GM18867 (cell line): ENCODE data around the gene PYROXD2.
A peak's percentile ranks its signal among the peaks of the same experiment; 100 is the strongest.

Experiments
- ATAC-seq: cut with Tn5 transposase; IDR thresholded peaks from one replicate; pipeline ENCODE4 v1.9.1; 2021; ENCODE audit warnings: mild to moderate bottlenecking, moderate library complexity; ENCODE audit not compliant: unreplicated experiment

The PYROXD2 gene

DNA sequence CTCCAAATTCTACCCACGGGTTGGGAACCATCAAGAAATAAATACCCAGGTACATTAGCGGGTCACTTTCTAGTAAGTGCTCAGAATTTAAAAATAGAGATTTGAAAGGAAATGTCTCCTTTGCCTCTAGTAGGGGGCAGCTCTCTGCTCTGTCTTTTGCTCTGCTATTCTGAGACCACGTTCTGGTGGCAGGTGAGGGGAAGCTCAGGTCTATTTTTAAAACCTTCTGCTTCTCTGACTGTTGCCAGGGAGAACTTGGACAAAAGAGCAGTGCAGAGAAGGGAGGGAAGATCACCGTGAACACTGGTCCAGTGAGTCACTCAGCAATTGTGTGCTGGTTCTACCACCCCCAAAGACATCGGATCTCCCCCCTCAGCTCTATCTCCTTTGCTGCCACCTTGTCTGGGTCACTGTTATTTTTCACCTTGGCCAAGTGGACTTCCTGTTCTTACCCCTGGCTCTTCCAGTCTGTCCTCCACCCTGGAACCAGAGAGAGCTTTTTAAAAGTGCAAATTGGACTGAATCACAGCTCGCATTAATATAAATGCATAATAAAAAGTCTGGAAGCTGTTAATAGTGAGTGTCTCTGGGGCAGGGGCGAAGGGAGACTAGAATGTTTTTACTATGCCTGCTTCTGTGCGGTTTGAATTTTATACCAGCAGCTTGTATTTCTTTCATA is 74.6 kb downstream of the PYROXD2 start:
- ATAC-seq: peak; percentile 35

DNA sequence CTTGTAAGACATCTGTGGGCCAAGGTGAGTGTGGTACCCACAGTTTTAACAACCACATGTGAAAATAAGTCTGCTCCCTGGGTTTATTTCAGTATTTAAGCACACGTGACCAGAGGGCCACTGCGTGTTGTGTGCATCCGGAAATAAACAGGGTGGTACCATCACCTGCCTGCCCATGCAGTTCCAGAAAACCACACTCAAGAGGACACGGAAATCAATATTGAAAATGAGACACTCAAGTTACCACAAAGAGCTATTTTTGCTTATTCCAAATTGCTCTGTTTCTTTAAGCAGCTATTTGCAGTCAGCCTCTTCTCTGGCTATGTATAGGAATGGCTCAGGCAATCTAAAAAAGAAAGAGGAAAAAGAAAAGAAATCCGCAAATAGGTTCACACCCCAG is 75.2 kb downstream of the PYROXD2 start:
- peak; percentile 91 for ATAC-seq

GRCh38 chr10:98338896-98339295 is 76.1 kb downstream of the PYROXD2 start:
- no peak for ATAC-seq

GRCh38 chr10:98338318-98338717 is 76.7 kb downstream of the PYROXD2 start:
- no peak for ATAC-seq

GRCh38 chr10:98337484-98337883 is 77.5 kb downstream of the PYROXD2 start:
- ATAC-seq: no peak
